A673 (cell line): ENCODE data around the gene FKBP2.

Experiments
- EZH2 ChIP-seq: fragments of 200-600 bp; sonication (generic); IDR thresholded peaks from 2 replicates; pipeline ENCODE4 v1.6.1; 2017; ENCODE audit warnings: borderline replicate concordance, low read depth, mild to moderate bottlenecking, mixed read lengths, antibody characterized with exemption, low read length; ENCODE audit not compliant: poor library complexity, severe bottlenecking
- TF ChIP-seq, protein P1 (sequence below): fragments of 300-800, 200-600 bp; sonication (generic); conservative IDR thresholded peaks from 2 replicates; pipeline ENCODE4 v1.5.1; 2017; ENCODE audit warnings: low read depth, mild to moderate bottlenecking, antibody characterized with exemption, low read length, moderate library complexity, mixed read lengths

DNA sequence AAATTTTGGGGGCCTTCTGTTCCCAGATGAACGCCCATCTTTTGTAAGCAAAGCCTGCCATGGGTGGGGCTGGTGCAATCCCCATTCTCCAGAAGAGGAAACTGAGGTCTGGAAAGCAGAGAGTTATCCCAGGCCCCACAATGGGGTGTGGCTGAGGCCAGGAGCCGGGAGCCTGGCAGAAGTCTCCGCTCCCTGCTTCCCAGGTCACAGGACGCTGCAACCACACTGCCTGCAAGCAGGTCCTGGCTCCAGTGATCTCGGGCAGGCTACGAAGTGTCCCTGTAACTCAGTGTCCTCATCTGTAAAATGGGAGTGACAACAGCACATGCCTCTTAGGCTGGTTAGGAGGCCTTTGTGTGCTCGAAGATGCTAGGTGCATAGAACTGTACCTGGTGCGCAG, 12.1 kb downstream of the FKBP2 start:
- TF ChIP-seq, protein P1, sequence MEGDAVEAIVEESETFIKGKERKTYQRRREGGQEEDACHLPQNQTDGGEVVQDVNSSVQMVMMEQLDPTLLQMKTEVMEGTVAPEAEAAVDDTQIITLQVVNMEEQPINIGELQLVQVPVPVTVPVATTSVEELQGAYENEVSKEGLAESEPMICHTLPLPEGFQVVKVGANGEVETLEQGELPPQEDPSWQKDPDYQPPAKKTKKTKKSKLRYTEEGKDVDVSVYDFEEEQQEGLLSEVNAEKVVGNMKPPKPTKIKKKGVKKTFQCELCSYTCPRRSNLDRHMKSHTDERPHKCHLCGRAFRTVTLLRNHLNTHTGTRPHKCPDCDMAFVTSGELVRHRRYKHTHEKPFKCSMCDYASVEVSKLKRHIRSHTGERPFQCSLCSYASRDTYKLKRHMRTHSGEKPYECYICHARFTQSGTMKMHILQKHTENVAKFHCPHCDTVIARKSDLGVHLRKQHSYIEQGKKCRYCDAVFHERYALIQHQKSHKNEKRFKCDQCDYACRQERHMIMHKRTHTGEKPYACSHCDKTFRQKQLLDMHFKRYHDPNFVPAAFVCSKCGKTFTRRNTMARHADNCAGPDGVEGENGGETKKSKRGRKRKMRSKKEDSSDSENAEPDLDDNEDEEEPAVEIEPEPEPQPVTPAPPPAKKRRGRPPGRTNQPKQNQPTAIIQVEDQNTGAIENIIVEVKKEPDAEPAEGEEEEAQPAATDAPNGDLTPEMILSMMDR, result no peak
- TF ChIP-seq EZH2, result no peak
